ENCODE data around the gene FAM124A.

DNA sequence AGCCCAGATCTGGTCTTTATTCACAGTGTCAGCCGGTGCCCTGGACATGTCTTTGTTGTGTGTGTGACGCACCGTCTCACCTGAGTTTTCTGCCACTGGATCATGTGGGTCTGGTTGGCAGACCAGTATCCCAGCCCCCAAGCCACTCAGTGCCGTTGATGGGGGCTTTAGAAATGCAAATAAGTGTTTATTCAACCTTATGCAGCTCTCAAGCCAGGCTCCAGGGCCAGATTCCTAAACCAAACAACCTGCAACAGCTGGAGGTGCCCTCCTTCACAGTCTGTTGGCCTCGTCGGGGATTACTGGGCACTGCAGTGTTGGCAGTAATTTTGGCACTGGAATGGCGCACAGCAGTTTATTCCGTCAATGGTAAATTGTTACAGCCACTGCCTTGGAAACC, 21.6 kb downstream of the FAM124A start:
- TF ChIP-seq, protein P1, sequence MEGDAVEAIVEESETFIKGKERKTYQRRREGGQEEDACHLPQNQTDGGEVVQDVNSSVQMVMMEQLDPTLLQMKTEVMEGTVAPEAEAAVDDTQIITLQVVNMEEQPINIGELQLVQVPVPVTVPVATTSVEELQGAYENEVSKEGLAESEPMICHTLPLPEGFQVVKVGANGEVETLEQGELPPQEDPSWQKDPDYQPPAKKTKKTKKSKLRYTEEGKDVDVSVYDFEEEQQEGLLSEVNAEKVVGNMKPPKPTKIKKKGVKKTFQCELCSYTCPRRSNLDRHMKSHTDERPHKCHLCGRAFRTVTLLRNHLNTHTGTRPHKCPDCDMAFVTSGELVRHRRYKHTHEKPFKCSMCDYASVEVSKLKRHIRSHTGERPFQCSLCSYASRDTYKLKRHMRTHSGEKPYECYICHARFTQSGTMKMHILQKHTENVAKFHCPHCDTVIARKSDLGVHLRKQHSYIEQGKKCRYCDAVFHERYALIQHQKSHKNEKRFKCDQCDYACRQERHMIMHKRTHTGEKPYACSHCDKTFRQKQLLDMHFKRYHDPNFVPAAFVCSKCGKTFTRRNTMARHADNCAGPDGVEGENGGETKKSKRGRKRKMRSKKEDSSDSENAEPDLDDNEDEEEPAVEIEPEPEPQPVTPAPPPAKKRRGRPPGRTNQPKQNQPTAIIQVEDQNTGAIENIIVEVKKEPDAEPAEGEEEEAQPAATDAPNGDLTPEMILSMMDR (IDR thresholded peaks at IDR 0.05): no peak
- no peak for TF ChIP-seq POLR2A (IDR thresholded peaks at IDR 0.05)
